ENCODE measurements around the gene EPHA5. TPM values are rescaled to one million over a fixed set of nuclear protein-coding genes. Genes with fewer than 3 reads are reported as not detected.

EPHA5 gene
- total RNA-seq, 1 donor from 2014 or later = 198 TPM

- no peak for DNase-seq
These were observed 174.8 kb downstream of the EPHA5 start for GRCh38 chr4:65495439-65495838.

GRCh38 chr4:65482410-65482809 lies 187.9 kb downstream of the EPHA5 start:
- DNase-seq = no peak

- DNase-seq = no peak
These were observed 197.8 kb downstream of the EPHA5 start for GRCh38 chr4:65472531-65472930.

GRCh38 chr4:65467068-65467680 lies 203.1 kb downstream of the EPHA5 start:
- DNase-seq = no peak

GRCh38 chr4:65461781-65462180 lies 208.5 kb downstream of the EPHA5 start:
- DNase-seq = no peak

GRCh38 chr4:65457011-65457410 lies 213.3 kb downstream of the EPHA5 start:
- no peak for DNase-seq

GRCh38 chr4:65456579-65456978 lies 213.7 kb downstream of the EPHA5 start:
- DNase-seq = no peak

- no peak for DNase-seq
These were observed 216.9 kb downstream of the EPHA5 start for GRCh38 chr4:65453398-65453797.

GRCh38 chr4:65450899-65451298 lies 219.4 kb downstream of the EPHA5 start:
- no peak for DNase-seq

- DNase-seq = no peak
These were observed 233.2 kb downstream of the EPHA5 start for GRCh38 chr4:65437102-65437501.

- DNase-seq = no peak
These were observed 248.2 kb downstream of the EPHA5 start for GRCh38 chr4:65422109-65422508.

- DNase-seq = no peak
These were observed 250.3 kb downstream of the EPHA5 start for GRCh38 chr4:65420036-65420435.

- DNase-seq = no peak
These were observed 253.4 kb downstream of the EPHA5 start for GRCh38 chr4:65416891-65417290.

GRCh38 chr4:65407483-65407882 lies 262.8 kb downstream of the EPHA5 start:
- DNase-seq = no peak

- DNase-seq = no peak
These were observed 269.2 kb downstream of the EPHA5 start for GRCh38 chr4:65401083-65401482.

GRCh38 chr4:65399084-65399483 lies 271.2 kb downstream of the EPHA5 start:
- DNase-seq = no peak

GRCh38 chr4:65393078-65393477 lies 277.2 kb downstream of the EPHA5 start:
- DNase-seq = no peak

GRCh38 chr4:65392488-65392887 lies 277.8 kb downstream of the EPHA5 start:
- no peak for DNase-seq

GRCh38 chr4:65391814-65392213 lies 278.5 kb downstream of the EPHA5 start:
- DNase-seq = no peak

- no peak for DNase-seq
These were observed 278.9 kb downstream of the EPHA5 start for GRCh38 chr4:65391382-65391781.

GRCh38 chr4:65386927-65387326 lies 283.4 kb downstream of the EPHA5 start:
- no peak for DNase-seq

GRCh38 chr4:65383589-65384305 lies 286.5 kb downstream of the EPHA5 start:
- no peak for DNase-seq

- DNase-seq = no peak
These were observed 288.6 kb downstream of the EPHA5 start for GRCh38 chr4:65381648-65382047.

GRCh38 chr4:65370709-65371108 lies 299.6 kb downstream of the EPHA5 start:
- DNase-seq = no peak
